HCT116 (cell line): ENCODE results near the gene STARD7. TPM values are rescaled to one million over a fixed set of nuclear protein-coding genes. Genes with fewer than 3 reads are reported as not detected.

Experiments used
- ATAC-seq: fragments of 200-7000 bp; cut with Tn5 transposase; 2 replicates; pipeline ENCODE4 v1.9.1; 2020; ENCODE audit warnings: mild to moderate bottlenecking, moderate library complexity
- BruUV-seq: library from RNA; stranded (reverse); fragments of 400-500 nt; replicated peaks from 2 replicates; lab custom pipeline; 2021; lab: Mats Ljungman, UMichigan
- CTCF ChIA-PET: fragments of 300-600 bp; sonication (Branson Sonifier 250); formaldehyde crosslinking; loops from one replicate; lab custom pipeline; 2021; ENCODE audit warnings: antibody characterized with exemption; lab: Charles Lee
- POLR2A ChIA-PET: fragments of 300-600, 350-600 bp; sonication (Branson Sonifier 250); formaldehyde crosslinking; loops from one replicate; lab custom pipeline; 2021; ENCODE audit warnings: antibody characterized with exemption; lab: Charles Lee
- RAD21 ChIA-PET, 2 experiments: fragments of 300-600 bp; sonication (Branson Sonifier 250); formaldehyde crosslinking; loops; one replicate each; lab custom pipeline; 2023; ENCODE audit warnings: low total read pairs in 2 of 2; ENCODE audit not compliant: uncharacterized antibody in 2 of 2, unreplicated experiment in 2 of 2, low non-redundant PET in 1 of 2; lab: Charles Lee
- DNase-seq: peaks from one replicate; pipeline ENCODE4 v3.0.0-alpha.2; 2010; ENCODE audit warnings: low read depth, low spot score
- H2AFZ ChIP-seq: fragments of 200-600 bp; shearing (Covaris generic), sonication (generic); 2 replicates; pipeline ENCODE4 v1.6.1; 2017; ENCODE audit warnings: low read depth, mixed run types, mixed read lengths, antibody characterized with exemption, low read length; ENCODE audit not compliant: poor library complexity, severe bottlenecking
- H3K27ac ChIP-seq: 2 replicates; pipeline ENCODE4 v1.5.1; 2012; ENCODE audit warnings: low read depth, low read length
- H3K27me3 ChIP-seq: fragments of 200-600 bp; sonication (generic); 2 replicates; pipeline ENCODE4 v1.6.1; 2016; ENCODE audit warnings: mixed run types, low read length, mixed read lengths; ENCODE audit not compliant: insufficient read depth
- H3K36me3 ChIP-seq, 2 experiments: fragments of 200-500 bp in 1 of 2; fragments of 200-600 bp in 1 of 2; sonication (Bioruptor generic) in 1 of 2; sonication (generic) in 1 of 2; 2 replicates each; pipeline versions ENCODE4 v1.5.1 to v1.6.1; 2014 to 2016; ENCODE audit warnings: low read length in 2 of 2, inconsistent platforms in 1 of 2, mixed read lengths in 1 of 2, mixed run types in 1 of 2; ENCODE audit not compliant: insufficient read depth in 2 of 2, control insufficient read depth in 1 of 2
- H3K4me1 ChIP-seq, 2 experiments: fragments of 200-600 bp in 1 of 2; sonication (generic) in 1 of 2; 2 replicates each; pipeline versions ENCODE4 v1.5.1 to v1.6.1; 2012 to 2017; ENCODE audit warnings: low read length in 2 of 2, inconsistent platforms in 1 of 2, mild to moderate bottlenecking in 1 of 2, mixed read lengths in 1 of 2, mixed run types in 1 of 2, moderate library complexity in 1 of 2; ENCODE audit not compliant: insufficient read depth in 2 of 2, control insufficient read depth in 1 of 2
- H3K4me2 ChIP-seq: fragments of 200-600 bp; sonication (generic); 2 replicates; pipeline ENCODE4 v1.6.1; 2017; ENCODE audit warnings: mixed run types, low read length, mixed read lengths
- H3K4me3 ChIP-seq, 2 experiments: fragments of 200-600 bp in 1 of 2; sonication (generic) in 1 of 2; replicated peaks in 1 of 2; 2 replicates each; pipeline ENCODE4 v1.5.1; 2011 to 2016; ENCODE audit warnings: low read length in 2 of 2, control low read depth in 1 of 2, low read depth in 1 of 2, mild to moderate bottlenecking in 1 of 2, mixed read lengths in 1 of 2, mixed run types in 1 of 2
- H3K79me2 ChIP-seq: fragments of 200-600 bp; sonication (generic); 2 replicates; pipeline ENCODE4 v1.6.1; 2017; ENCODE audit warnings: mild to moderate bottlenecking, mixed run types, low read length, moderate library complexity, mixed read lengths; ENCODE audit not compliant: insufficient read depth
- H3K9ac ChIP-seq: fragments of 200-600 bp; sonication (generic); 2 replicates; pipeline ENCODE4 v1.6.1; 2016; ENCODE audit warnings: low read length, mixed read lengths
- H3K9me2 ChIP-seq: fragments of 200-600 bp; sonication (generic), shearing (Covaris generic); 2 replicates; pipeline ENCODE4 v1.6.1; 2017; ENCODE audit warnings: mixed run types, mild to moderate bottlenecking, moderate library complexity; ENCODE audit not compliant: insufficient read depth
- H3K9me3 ChIP-seq, 2 experiments: fragments of 200-500 bp in 1 of 2; fragments of 200-600 bp in 1 of 2; sonication (Bioruptor generic) in 1 of 2; sonication (generic) in 1 of 2; 2 replicates each; pipeline ENCODE4 v1.6.1; 2014 to 2017; ENCODE audit warnings: low read length in 2 of 2, mixed read lengths in 2 of 2, inconsistent platforms in 1 of 2, low read depth in 1 of 2, mild to moderate bottlenecking in 1 of 2, mixed run types in 1 of 2, moderate library complexity in 1 of 2; ENCODE audit not compliant: control insufficient read depth in 1 of 2, insufficient read depth in 1 of 2
- H4K20me1 ChIP-seq: fragments of 200-600 bp; sonication (generic), shearing (Covaris generic); 2 replicates; pipeline ENCODE4 v1.6.1; 2017; ENCODE audit warnings: mixed run types, mild to moderate bottlenecking, moderate library complexity; ENCODE audit not compliant: insufficient read depth
- CBX3 ChIP-seq: IDR thresholded peaks from 2 replicates; pipeline ENCODE4 v1.6.1; 2012; ENCODE audit warnings: low read depth
- CEBPB ChIP-seq: IDR thresholded peaks from 2 replicates; pipeline ENCODE4 v1.6.1; 2012; ENCODE audit warnings: low read depth
- CTCF ChIP-seq, 3 experiments: fragments of 200-600 bp in 1 of 3; sonication (generic) in 1 of 3; IDR thresholded peaks in 2 of 3; conservative IDR thresholded peaks in 1 of 3; 2 replicates each; pipeline ENCODE4 v1.5.1; 2012 to 2017; ENCODE audit warnings: low read depth in 2 of 3, low read length in 2 of 3, antibody characterized with exemption in 1 of 3, borderline replicate concordance in 1 of 3, control low read depth in 1 of 3, mild to moderate bottlenecking in 1 of 3, mixed read lengths in 1 of 3, mixed run types in 1 of 3, moderate library complexity in 1 of 3; ENCODE audit not compliant: insufficient read depth in 1 of 3
- EGR1 ChIP-seq: IDR thresholded peaks from 2 replicates; pipeline ENCODE4 v1.6.1; 2012; ENCODE audit warnings: low read depth
- EZH2 ChIP-seq: fragments of 200-600 bp; sonication (generic); IDR thresholded peaks from 2 replicates; pipeline ENCODE4 v1.6.1; 2017; ENCODE audit warnings: antibody characterized with exemption, mixed run types
- FOSL1 ChIP-seq: IDR thresholded peaks from 2 replicates; pipeline ENCODE4 v1.6.1; 2012; ENCODE audit warnings: low read depth
- JUND ChIP-seq: IDR thresholded peaks from 2 replicates; pipeline ENCODE4 v1.6.1; 2012
- MAX ChIP-seq: IDR thresholded peaks from 2 replicates; pipeline ENCODE4 v1.6.1; 2012
- POLR2A ChIP-seq: IDR thresholded peaks from 2 replicates; pipeline ENCODE4 v1.7.0; 2011; ENCODE audit warnings: borderline replicate concordance; ENCODE audit not compliant: insufficient read depth, insufficient read length; ENCODE audit errors: extremely low read depth
- POLR2AphosphoS5 ChIP-seq: IDR thresholded peaks from 2 replicates; pipeline ENCODE4 v1.6.1; 2011; ENCODE audit warnings: mild to moderate bottlenecking, low read depth, low read length, moderate library complexity
- RAD21 ChIP-seq: IDR thresholded peaks from 2 replicates; pipeline ENCODE4 v1.6.1; 2012; ENCODE audit warnings: low read depth, mild to moderate bottlenecking
- SP1 ChIP-seq: IDR thresholded peaks from 2 replicates; pipeline ENCODE4 v1.6.1; 2012; ENCODE audit warnings: low read depth
- TCF7L2 ChIP-seq: IDR thresholded peaks from 2 replicates; pipeline ENCODE4 v1.7.0; 2011; ENCODE audit warnings: borderline replicate concordance, inconsistent platforms; ENCODE audit not compliant: insufficient read depth, insufficient read length; ENCODE audit errors: extremely low read depth
- YY1 ChIP-seq: IDR thresholded peaks from 2 replicates; pipeline ENCODE4 v1.6.1; 2011; ENCODE audit warnings: low read length, low read depth, moderate library complexity, mild to moderate bottlenecking; ENCODE audit not compliant: insufficient replicate concordance; ENCODE audit errors: extremely low read depth
- ZBTB33 ChIP-seq: IDR thresholded peaks from 2 replicates; pipeline ENCODE4 v1.6.1; 2011; ENCODE audit warnings: mild to moderate bottlenecking, low read length, moderate library complexity; ENCODE audit not compliant: insufficient replicate concordance; ENCODE audit errors: extremely low read depth
- ZFX ChIP-seq: fragments of 450-650 bp; IDR thresholded peaks from 2 replicates; pipeline ENCODE4 v1.6.1; 2017
- ZNF274 ChIP-seq: fragments of 200-500 bp; sonication (Bioruptor generic); IDR thresholded peaks from 2 replicates; pipeline ENCODE4 v1.6.1; 2014; ENCODE audit warnings: mild to moderate bottlenecking, low read depth, low read length, inconsistent platforms
- intact Hi-C: fragments of 100-400 bp; cut with micrococcal nuclease; formaldehyde crosslinking; loops from 2 replicates; pipeline ENCODE4 v1.10.0; 2022
- total RNA-seq: library from RNA; stranded (reverse); gene quantifications from one replicate; pipeline ENCODE4 v1.2.1, GENCODE V29; 2021; ENCODE audit not compliant: unreplicated experiment
- TF ChIP-seq, protein P1 (sequence below): IDR thresholded peaks from 2 replicates; pipeline ENCODE4 v1.6.1; 2012
- TF ChIP-seq, protein P2 (sequence below): IDR thresholded peaks from 2 replicates; pipeline ENCODE4 v1.6.1; 2012; ENCODE audit warnings: low read depth

Gene STARD7
- total RNA-seq, 1 experiment from 2014 or later, result 160 TPM

DNA sequence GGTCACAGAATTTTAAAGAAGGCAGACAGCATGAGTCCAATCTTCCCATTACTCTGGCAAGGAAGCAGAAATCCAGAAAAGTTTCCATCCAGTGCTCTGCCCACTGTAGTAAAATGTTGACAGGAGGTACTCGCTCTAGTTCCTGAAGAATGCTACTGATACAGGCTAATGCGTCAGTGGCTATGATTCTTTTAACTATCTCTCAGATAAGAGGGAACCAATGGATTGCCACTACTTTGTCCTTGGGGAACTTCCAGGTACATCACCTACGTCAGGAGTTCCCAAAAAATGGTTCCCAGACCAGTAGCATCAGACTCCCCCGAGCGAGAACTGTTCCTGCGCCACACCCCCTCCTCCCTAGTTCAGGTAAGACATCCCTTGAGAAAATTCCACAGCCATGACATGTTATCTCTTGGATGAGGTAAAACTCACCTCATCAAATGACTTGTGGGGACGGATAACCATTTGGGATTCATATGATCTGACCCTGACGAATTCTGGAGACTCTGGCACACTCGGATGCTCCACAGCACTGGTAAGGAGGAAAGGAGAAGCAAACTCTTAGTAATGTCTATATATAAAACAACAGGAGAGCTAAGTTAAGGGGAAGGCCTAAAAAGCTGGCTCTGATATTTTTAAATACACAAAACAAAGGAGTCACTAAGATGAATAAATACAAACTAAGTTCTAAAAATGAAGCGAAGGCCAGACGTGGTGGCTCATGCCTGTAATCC is 16.5 kb downstream of the STARD7 start:
- Histone ChIP-seq H3K9me2 (no peaks in the 10 kb centered on the region), H3K27me3 (no peaks in the 10 kb centered on the region), H4K20me1 (peaks cover 8% of the 10 kb centered on the region; the same call in 1 of the 2 replicates), H3K27ac (no peak overlapping the region), H3K4me2 (no peak overlapping the region), H3K9me3 (no peaks in the 10 kb centered on the region), H3K79me2 (peaks cover 69% of the 10 kb centered on the region), H3K36me3 (peaks cover 48 to 58% of the 10 kb centered on the region in 2 experiments), H2AFZ (no peak overlapping the region), H3K4me1 (no peaks in the 10 kb centered on the region)
- ChIA-PET RAD21 (no interaction called here), POLR2A (interaction anchor here (1.1 kb wide), 1 partner anchor 16 kb away, joined by 3 read pairs; the partner anchor contains the start of gene STARD7), CTCF (no interaction called here)
- ATAC-seq (no peak), DNase-seq (no peak)
- no TSS peak for BruUV-seq
- intact Hi-C loops, result no loop called here
- no peak for TF ChIP-seq TCF7L2
- TF ChIP-seq ZBTB33, result no peak
- no peak for TF ChIP-seq ZNF274
- no peak for TF ChIP-seq CBX3
- no peak for TF ChIP-seq EGR1
- no peak for TF ChIP-seq CTCF (IDR thresholded peaks at IDR 0.05 in 2 of 3, conservative IDR thresholded peaks at IDR 0.05 in 1 of 3; ENCODE audit: borderline replicate concordance in 1 of 3, insufficient read depth in 1 of 3, low read depth in 2 of 3, low read length in 2 of 3)
- TF ChIP-seq, protein P1, sequence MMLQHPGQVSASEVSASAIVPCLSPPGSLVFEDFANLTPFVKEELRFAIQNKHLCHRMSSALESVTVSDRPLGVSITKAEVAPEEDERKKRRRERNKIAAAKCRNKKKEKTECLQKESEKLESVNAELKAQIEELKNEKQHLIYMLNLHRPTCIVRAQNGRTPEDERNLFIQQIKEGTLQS, result no peak
- no peak for TF ChIP-seq JUND
- no peak for TF ChIP-seq SP1
- no peak for TF ChIP-seq MAX
- no peak for TF ChIP-seq FOSL1
- no peak for TF ChIP-seq EZH2
- no peak for TF ChIP-seq CEBPB
- no peak for TF ChIP-seq POLR2A
- TF ChIP-seq POLR2AphosphoS5, result no peak
- TF ChIP-seq RAD21, result no peak
- no peak for TF ChIP-seq ZFX
- no peak for TF ChIP-seq YY1
- TF ChIP-seq, protein P2, sequence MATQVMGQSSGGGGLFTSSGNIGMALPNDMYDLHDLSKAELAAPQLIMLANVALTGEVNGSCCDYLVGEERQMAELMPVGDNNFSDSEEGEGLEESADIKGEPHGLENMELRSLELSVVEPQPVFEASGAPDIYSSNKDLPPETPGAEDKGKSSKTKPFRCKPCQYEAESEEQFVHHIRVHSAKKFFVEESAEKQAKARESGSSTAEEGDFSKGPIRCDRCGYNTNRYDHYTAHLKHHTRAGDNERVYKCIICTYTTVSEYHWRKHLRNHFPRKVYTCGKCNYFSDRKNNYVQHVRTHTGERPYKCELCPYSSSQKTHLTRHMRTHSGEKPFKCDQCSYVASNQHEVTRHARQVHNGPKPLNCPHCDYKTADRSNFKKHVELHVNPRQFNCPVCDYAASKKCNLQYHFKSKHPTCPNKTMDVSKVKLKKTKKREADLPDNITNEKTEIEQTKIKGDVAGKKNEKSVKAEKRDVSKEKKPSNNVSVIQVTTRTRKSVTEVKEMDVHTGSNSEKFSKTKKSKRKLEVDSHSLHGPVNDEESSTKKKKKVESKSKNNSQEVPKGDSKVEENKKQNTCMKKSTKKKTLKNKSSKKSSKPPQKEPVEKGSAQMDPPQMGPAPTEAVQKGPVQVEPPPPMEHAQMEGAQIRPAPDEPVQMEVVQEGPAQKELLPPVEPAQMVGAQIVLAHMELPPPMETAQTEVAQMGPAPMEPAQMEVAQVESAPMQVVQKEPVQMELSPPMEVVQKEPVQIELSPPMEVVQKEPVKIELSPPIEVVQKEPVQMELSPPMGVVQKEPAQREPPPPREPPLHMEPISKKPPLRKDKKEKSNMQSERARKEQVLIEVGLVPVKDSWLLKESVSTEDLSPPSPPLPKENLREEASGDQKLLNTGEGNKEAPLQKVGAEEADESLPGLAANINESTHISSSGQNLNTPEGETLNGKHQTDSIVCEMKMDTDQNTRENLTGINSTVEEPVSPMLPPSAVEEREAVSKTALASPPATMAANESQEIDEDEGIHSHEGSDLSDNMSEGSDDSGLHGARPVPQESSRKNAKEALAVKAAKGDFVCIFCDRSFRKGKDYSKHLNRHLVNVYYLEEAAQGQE, result no peak
- TF ChIP-seq, all 23 proteins: peak for 0
- Histone ChIP-seq H3K4me3 (no peak overlapping the region), H3K9ac (no peak overlapping the region)
